HepG2 (cell line): ENCODE measurements around the gene KRTAP10-11. TPM values are rescaled to one million over a fixed set of nuclear protein-coding genes. Genes with fewer than 3 reads are reported as not detected.
"Not testable (repeated sequence)": the region's sequence is repeated elsewhere in the genome, so short reads cannot be mapped to it uniquely, and the experiment has no call there.

Experiments used
- ATAC-seq: fragments of 200-7000 bp; cut with Tn5 transposase; 3 replicates; pipeline ENCODE4 v1.9.1; 2020; ENCODE audit warnings: mild to moderate bottlenecking, moderate library complexity
- BruUV-seq: library from RNA; stranded (reverse); fragments of 400-500 nt; replicated peaks from 2 replicates; lab custom pipeline; 2021; lab: Mats Ljungman, UMichigan
- CTCF ChIA-PET: fragments of 300-600 bp; formaldehyde crosslinking; extraction: SDS; loops from one replicate; lab custom pipeline; 2021; ENCODE audit warnings: low total read pairs, inconsistent platforms, low intra/inter-chr PET ratio; lab: Yijun Ruan, JAX
- POLR2A ChIA-PET: fragments of 350-600 bp; sonication (Branson Sonifier 250); formaldehyde crosslinking; loops from one replicate; lab custom pipeline; 2020; ENCODE audit warnings: antibody characterized with exemption, inconsistent platforms; lab: Yijun Ruan, JAX
- DNase-seq: peaks from one replicate; pipeline ENCODE4 v3.0.0-alpha.2; 2015; ENCODE audit warnings: low spot score
- FAIRE-seq: peaks from 3 replicates; lab custom pipeline; 2011; peaks lifted over from hg19 to GRCh38; lab: Jason Lieb, UNC
- H2AFZ ChIP-seq: one replicate; pipeline ENCODE4 v1.6.1; 2011; ENCODE audit warnings: low read length, inconsistent platforms
- H3K27ac ChIP-seq: fragments of 300-600 bp; 3 replicates; pipeline ENCODE4 v1.8.0; 2011; ENCODE audit warnings: mixed run types, mild to moderate bottlenecking, mixed read lengths, low read length, inconsistent platforms; ENCODE audit not compliant: insufficient read depth; ENCODE audit errors: extremely low read length
- H3K27me3 ChIP-seq, 2 experiments: fragments of 200-600 bp in 1 of 2; 2 replicates in 1 of 2; 3 replicates in 1 of 2; pipeline versions ENCODE4 v1.6.0 to v1.8.0; 2011; ENCODE audit warnings: low read length in 2 of 2, mild to moderate bottlenecking in 2 of 2, moderate library complexity in 2 of 2, inconsistent platforms in 1 of 2; ENCODE audit not compliant: insufficient read depth in 2 of 2, control insufficient read depth in 1 of 2
- H3K36me3 ChIP-seq, 2 experiments: fragments of 200-600 bp in 1 of 2; replicated peaks in 1 of 2; 2 replicates in 1 of 2; 3 replicates in 1 of 2; pipeline versions ENCODE4 v1.5.1 to v1.8.0; 2011; ENCODE audit warnings: low read length in 2 of 2, inconsistent platforms in 1 of 2; ENCODE audit not compliant: insufficient read depth in 2 of 2, control insufficient read depth in 1 of 2
- H3K4me1 ChIP-seq: 2 replicates; pipeline ENCODE4 v1.5.1; 2012; ENCODE audit warnings: low read length, inconsistent platforms; ENCODE audit not compliant: insufficient read depth
- H3K4me2 ChIP-seq: 2 replicates; pipeline ENCODE4 v1.6.0; 2011; ENCODE audit warnings: low read depth, low read length, inconsistent platforms
- H3K4me3 ChIP-seq, 3 experiments: fragments of 200-600 bp in 1 of 3; sonication (generic), shearing (Covaris generic) in 1 of 3; replicated peaks in 1 of 3; 2 replicates each; pipeline ENCODE4 v1.5.1; 2011 to 2016; ENCODE audit warnings: low read length in 3 of 3, inconsistent platforms in 2 of 3, low read depth in 2 of 3, mild to moderate bottlenecking in 2 of 3, control low read depth in 1 of 3, mixed read lengths in 1 of 3; ENCODE audit not compliant: insufficient read depth in 1 of 3
- H3K79me2 ChIP-seq: one replicate; pipeline ENCODE4 v1.6.1; 2011; ENCODE audit warnings: low read length, inconsistent platforms; ENCODE audit not compliant: insufficient read depth
- H3K9ac ChIP-seq: 2 replicates; pipeline ENCODE4 v1.6.0; 2011; ENCODE audit warnings: mild to moderate bottlenecking, low read depth, low read length, inconsistent platforms; ENCODE audit not compliant: insufficient read depth
- H3K9me3 ChIP-seq: 2 replicates; pipeline ENCODE4 v1.5.1; 2012; ENCODE audit warnings: mild to moderate bottlenecking, low read length
- H4K20me1 ChIP-seq: 2 replicates; pipeline ENCODE4 v1.6.0; 2011; ENCODE audit warnings: inconsistent platforms, mild to moderate bottlenecking, low read length, moderate library complexity; ENCODE audit not compliant: insufficient read depth
- DMTF1 ChIP-seq: sonication (generic); formaldehyde crosslinking; IDR thresholded peaks from 2 replicates; pipeline ENCODE4 v1.4.0; 2020; ENCODE audit warnings: mild to moderate bottlenecking, missing genetic modification reagents
- WGBS: methylation state at CpG from one replicate; pipeline ENCODE4 v1.1.6; 2017; ENCODE audit warnings: low lambda C conversion rate; 5-methylcytosine and 5-hydroxymethylcytosine counted together
- in situ Hi-C: cut with HindIII; loops from 2 replicates; pipeline ENCODE4 v1.10.0; 2017; ENCODE audit warnings: low pct_unique_long_range_greater_than_20kb; ENCODE audit not compliant: extremely low pct_ligation_motif_present
- intact Hi-C: fragments of 100-400 bp; cut with micrococcal nuclease; formaldehyde crosslinking; loops from one replicate; pipeline ENCODE4 v1.10.0; 2022; ENCODE audit not compliant: unreplicated experiment
- polyA plus RNA-seq, 8 experiments: library from polyadenylated mRNA; depleted of rRNA in 3 of 8; stranded (reverse) in 7 of 8; unstranded in 1 of 8; fragments of >200 nt; fragmentation: Illumina TruSeq in 4 of 8; extraction: Trizol in 4 of 8; gene quantifications; 2 replicates each; pipeline versions ENCODE4 v1.2.1 to v1.2.3, GENCODE V29; 2011 to 2016; ENCODE audit warnings: low read depth in 4 of 8, missing spikeins in 1 of 8, mixed read lengths in 1 of 8; ENCODE audit not compliant: insufficient read depth in 1 of 8
- total RNA-seq, 5 experiments: library from RNA; depleted of rRNA; stranded (reverse); fragments of >200 nt; fragmentation: Illumina TruSeq; extraction: Trizol; gene quantifications; 2 replicates each; pipeline ENCODE4 v1.2.3, GENCODE V29; 2016; ENCODE audit warnings: low read depth in 1 of 5
- TF ChIP-seq, protein P1 (sequence below): sonication (generic); formaldehyde crosslinking; IDR thresholded peaks from 2 replicates; pipeline ENCODE4; 2020; ENCODE audit warnings: missing genetic modification reagents, mild to moderate bottlenecking, borderline replicate concordance

The KRTAP10-11 gene
- total and polyA plus RNA-seq, 2 of the 13 experiments (the other 11 are each of a cell fraction or from before 2014, with no cell fraction given): not detected

- TF ChIP-seq, protein P1, sequence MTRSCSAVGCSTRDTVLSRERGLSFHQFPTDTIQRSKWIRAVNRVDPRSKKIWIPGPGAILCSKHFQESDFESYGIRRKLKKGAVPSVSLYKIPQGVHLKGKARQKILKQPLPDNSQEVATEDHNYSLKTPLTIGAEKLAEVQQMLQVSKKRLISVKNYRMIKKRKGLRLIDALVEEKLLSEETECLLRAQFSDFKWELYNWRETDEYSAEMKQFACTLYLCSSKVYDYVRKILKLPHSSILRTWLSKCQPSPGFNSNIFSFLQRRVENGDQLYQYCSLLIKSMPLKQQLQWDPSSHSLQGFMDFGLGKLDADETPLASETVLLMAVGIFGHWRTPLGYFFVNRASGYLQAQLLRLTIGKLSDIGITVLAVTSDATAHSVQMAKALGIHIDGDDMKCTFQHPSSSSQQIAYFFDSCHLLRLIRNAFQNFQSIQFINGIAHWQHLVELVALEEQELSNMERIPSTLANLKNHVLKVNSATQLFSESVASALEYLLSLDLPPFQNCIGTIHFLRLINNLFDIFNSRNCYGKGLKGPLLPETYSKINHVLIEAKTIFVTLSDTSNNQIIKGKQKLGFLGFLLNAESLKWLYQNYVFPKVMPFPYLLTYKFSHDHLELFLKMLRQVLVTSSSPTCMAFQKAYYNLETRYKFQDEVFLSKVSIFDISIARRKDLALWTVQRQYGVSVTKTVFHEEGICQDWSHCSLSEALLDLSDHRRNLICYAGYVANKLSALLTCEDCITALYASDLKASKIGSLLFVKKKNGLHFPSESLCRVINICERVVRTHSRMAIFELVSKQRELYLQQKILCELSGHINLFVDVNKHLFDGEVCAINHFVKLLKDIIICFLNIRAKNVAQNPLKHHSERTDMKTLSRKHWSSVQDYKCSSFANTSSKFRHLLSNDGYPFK (CRISPR knock-in tag): no peak
- no peak for TF ChIP-seq DMTF1
These were observed 9.0 kb upstream of the KRTAP10-11 start, which contains the start of gene KRTAP10-10 (continued) for GRCh38 chr21:44637018-44637850.

- H3K27ac ChIP-seq, DNase-seq, H3K36me3 ChIP-seq, BruUV-seq, H3K79me2 ChIP-seq, H3K27me3 ChIP-seq, H2AFZ ChIP-seq, H3K9me3 ChIP-seq, H4K20me1 ChIP-seq, H3K4me3 ChIP-seq, FAIRE-seq, CTCF ChIA-PET, H3K4me2 ChIP-seq, POLR2A ChIA-PET, H3K9ac ChIP-seq, H3K4me1 ChIP-seq, in situ Hi-C loops: not testable (repeated sequence)
- intact Hi-C loops: loop anchor here (10.0 kb wide), 1 partner anchor 57 kb away; the partner anchor contains the start of gene KRTAP10-12
- WGBS: 10% methylated on average over 2 of the region's 12 CpGs
- ATAC-seq: peak; percentile 84
These were observed 8.3 kb upstream of the KRTAP10-11 start for GRCh38 chr21:44637851-44638348.

GRCh38 chr21:44638506-44639330 lies 7.5 kb upstream of the KRTAP10-11 start:
- ATAC-seq, H3K27me3 ChIP-seq, POLR2A ChIA-PET, H3K4me1 ChIP-seq, H4K20me1 ChIP-seq, H3K4me2 ChIP-seq, BruUV-seq, CTCF ChIA-PET, H2AFZ ChIP-seq, DNase-seq, H3K4me3 ChIP-seq, H3K27ac ChIP-seq, FAIRE-seq, in situ Hi-C loops, H3K9me3 ChIP-seq, H3K9ac ChIP-seq, H3K36me3 ChIP-seq, H3K79me2 ChIP-seq: not testable (repeated sequence)
- 42% methylated on average over 10 of the region's 21 CpGs for WGBS
- intact Hi-C loops: loop anchor here (10.0 kb wide), 1 partner anchor 56 kb away; the partner anchor contains the start of gene KRTAP10-12
